SU-DHL-6 (cell line): Measurements from ENCODE around the gene KIF16B.

Experiments
- H2AFZ ChIP-seq: fragments of 200-600 bp; sonication (generic); 2 replicates; pipeline ENCODE4 v1.6.1; 2014; ENCODE audit warnings: low read depth, mild to moderate bottlenecking, moderate library complexity, mixed read lengths, antibody characterized with exemption, low read length; ENCODE audit not compliant: severe bottlenecking
- H3F3A ChIP-seq: fragments of 200-600 bp; shearing (Covaris generic); 2 replicates; pipeline ENCODE4 v1.6.0; 2016; ENCODE audit warnings: antibody characterized with exemption, mild to moderate bottlenecking; ENCODE audit not compliant: insufficient read depth
- H3K27ac ChIP-seq: fragments of 200-600 bp; sonication (generic); 2 replicates; pipeline ENCODE4 v1.5.1; 2016; ENCODE audit warnings: low read depth, mild to moderate bottlenecking, low read length, moderate library complexity, mixed read lengths
- H3K27me3 ChIP-seq: fragments of 200-600 bp; sonication (generic), shearing (Covaris generic); 2 replicates; pipeline ENCODE4 v1.6.0; 2014; ENCODE audit warnings: mild to moderate bottlenecking, low read length
- H3K36me3 ChIP-seq: fragments of 200-600 bp; sonication (generic); 2 replicates; pipeline ENCODE4 v1.6.1; 2014; ENCODE audit warnings: mild to moderate bottlenecking, low read length, mixed read lengths
- H3K4me2 ChIP-seq: fragments of 300-600, 200-600 bp; shearing (Covaris generic), sonication (generic); 2 replicates; pipeline ENCODE4 v1.6.0; 2014; ENCODE audit warnings: low read length, low read depth, mild to moderate bottlenecking; ENCODE audit not compliant: poor library complexity, severe bottlenecking
- H3K4me3 ChIP-seq: fragments of 200-600 bp; sonication (generic); 2 replicates; pipeline ENCODE4 v1.5.1; 2014; ENCODE audit warnings: antibody characterized with exemption, low read length, mild to moderate bottlenecking, mixed read lengths; ENCODE audit not compliant: insufficient read depth, poor library complexity, severe bottlenecking
- H3K79me2 ChIP-seq: fragments of 200-600 bp; sonication (generic); 2 replicates; pipeline ENCODE4 v1.6.1; 2014; ENCODE audit warnings: mild to moderate bottlenecking, low read length, moderate library complexity; ENCODE audit not compliant: insufficient read depth
- H3K9ac ChIP-seq: fragments of 200-600 bp; sonication (generic); 2 replicates; pipeline ENCODE4 v1.7.0; 2014; ENCODE audit warnings: mild to moderate bottlenecking, low read length
- H3K9me2 ChIP-seq: fragments of 200-600 bp; sonication (generic); replicated peaks from 2 replicates; pipeline ENCODE4 v1.6.1; 2014; ENCODE audit warnings: low read length; ENCODE audit not compliant: insufficient read depth
- H3K9me3 ChIP-seq: fragments of 200-600 bp; sonication (generic); 2 replicates; pipeline ENCODE4 v1.6.1; 2014; ENCODE audit warnings: low read length, mixed read lengths; ENCODE audit not compliant: insufficient read depth
- H4K20me1 ChIP-seq: fragments of 200-600 bp; sonication (generic); 2 replicates; pipeline ENCODE4 v1.6.1; 2014; ENCODE audit warnings: low read depth, mild to moderate bottlenecking, antibody characterized with exemption, low read length, moderate library complexity, mixed read lengths
- EZH2phosphoT487 ChIP-seq: fragments of 200-600 bp; sonication (generic), shearing (Covaris generic); conservative IDR thresholded peaks from 2 replicates; pipeline ENCODE4 v1.6.1; 2018; ENCODE audit warnings: mild to moderate bottlenecking, antibody characterized with exemption, low read length, moderate library complexity, mixed read lengths
- TF ChIP-seq, protein P1 (sequence below): fragments of 200-600 bp; sonication (generic); IDR thresholded peaks from one replicate; pipeline ENCODE4 v1.5.1; 2017; ENCODE audit warnings: antibody characterized with exemption, mild to moderate bottlenecking, low read length, moderate library complexity; ENCODE audit not compliant: insufficient read depth, poor library complexity, severe bottlenecking

The KIF16B gene

GRCh38 chr20:16314748-16315159 is 258.5 kb downstream of the KIF16B start:
- Histone ChIP-seq H3K4me2 (no peak overlapping the region), H3K9ac (no peak overlapping the region), H3K36me3 (peaks cover 3% of the 10 kb centered on the region), H3K27ac (no peak overlapping the region), H4K20me1 (no peaks in the 10 kb centered on the region), H3K4me3 (no peak overlapping the region), H3K9me2 (no peaks in the 10 kb centered on the region), H3K9me3 (no peaks in the 10 kb centered on the region), H2AFZ (no peak overlapping the region), H3K79me2 (no peaks in the 10 kb centered on the region), H3F3A (no peaks in the 10 kb centered on the region), H3K27me3 (no peaks in the 10 kb centered on the region)
- no peak for TF ChIP-seq EZH2phosphoT487
- TF ChIP-seq, protein P1, sequence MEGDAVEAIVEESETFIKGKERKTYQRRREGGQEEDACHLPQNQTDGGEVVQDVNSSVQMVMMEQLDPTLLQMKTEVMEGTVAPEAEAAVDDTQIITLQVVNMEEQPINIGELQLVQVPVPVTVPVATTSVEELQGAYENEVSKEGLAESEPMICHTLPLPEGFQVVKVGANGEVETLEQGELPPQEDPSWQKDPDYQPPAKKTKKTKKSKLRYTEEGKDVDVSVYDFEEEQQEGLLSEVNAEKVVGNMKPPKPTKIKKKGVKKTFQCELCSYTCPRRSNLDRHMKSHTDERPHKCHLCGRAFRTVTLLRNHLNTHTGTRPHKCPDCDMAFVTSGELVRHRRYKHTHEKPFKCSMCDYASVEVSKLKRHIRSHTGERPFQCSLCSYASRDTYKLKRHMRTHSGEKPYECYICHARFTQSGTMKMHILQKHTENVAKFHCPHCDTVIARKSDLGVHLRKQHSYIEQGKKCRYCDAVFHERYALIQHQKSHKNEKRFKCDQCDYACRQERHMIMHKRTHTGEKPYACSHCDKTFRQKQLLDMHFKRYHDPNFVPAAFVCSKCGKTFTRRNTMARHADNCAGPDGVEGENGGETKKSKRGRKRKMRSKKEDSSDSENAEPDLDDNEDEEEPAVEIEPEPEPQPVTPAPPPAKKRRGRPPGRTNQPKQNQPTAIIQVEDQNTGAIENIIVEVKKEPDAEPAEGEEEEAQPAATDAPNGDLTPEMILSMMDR = no peak

- Histone ChIP-seq H3K27ac (no peak overlapping the region), H3K27me3 (no peaks in the 10 kb centered on the region), H3K36me3 (peaks cover 8% of the 10 kb centered on the region), H3F3A (no peaks in the 10 kb centered on the region), H3K4me3 (no peak overlapping the region), H2AFZ (no peak overlapping the region), H3K4me2 (no peak overlapping the region), H4K20me1 (no peaks in the 10 kb centered on the region), H3K79me2 (no peaks in the 10 kb centered on the region), H3K9ac (no peak overlapping the region), H3K9me2 (no peaks in the 10 kb centered on the region), H3K9me3 (no peaks in the 10 kb centered on the region)
- TF ChIP-seq EZH2phosphoT487 = no peak
- TF ChIP-seq, protein P1 = no peak
These were observed 258.9 kb downstream of the KIF16B start for GRCh38 chr20:16314320-16314719.

DNA sequence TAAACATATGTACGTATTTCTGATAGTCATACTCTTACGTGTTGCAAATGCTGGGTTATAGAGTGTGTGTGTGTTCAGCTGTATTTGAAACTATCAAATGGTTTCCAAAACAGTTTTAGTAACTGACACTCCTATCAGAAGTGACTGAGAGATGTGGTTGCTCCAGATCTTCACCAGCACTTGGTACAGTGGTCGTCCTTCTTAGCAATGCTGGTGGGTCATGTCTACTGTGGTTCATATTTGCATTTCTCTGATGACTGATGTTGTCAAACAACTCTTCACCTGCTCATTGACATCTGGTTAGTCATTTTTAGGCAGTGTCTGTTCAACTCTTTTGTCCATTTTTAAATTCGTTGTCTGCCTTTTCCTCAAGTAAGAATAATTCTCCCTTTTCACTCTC is 259.3 kb downstream of the KIF16B start:
- H3K27me3 ChIP-seq = no peaks in the 10 kb centered on the region
- H3K9me3 ChIP-seq = no peaks in the 10 kb centered on the region
- H3K9me2 ChIP-seq = no peaks in the 10 kb centered on the region
- no peak overlapping the region for H3K27ac ChIP-seq
- H3K4me3 ChIP-seq = no peak overlapping the region
- H3K36me3 ChIP-seq = peaks cover 8% of the 10 kb centered on the region
- no peak overlapping the region for H3K4me2 ChIP-seq
- no peak overlapping the region for H2AFZ ChIP-seq
- no peak overlapping the region for H3K9ac ChIP-seq
- no peak for TF ChIP-seq EZH2phosphoT487
- TF ChIP-seq, protein P1 = no peak
- H4K20me1 ChIP-seq = no peaks in the 10 kb centered on the region
- no peaks in the 10 kb centered on the region for H3F3A ChIP-seq
- no peaks in the 10 kb centered on the region for H3K79me2 ChIP-seq
